ENCODE data around the gene FOXL2. TPM values are rescaled to one million over a fixed set of nuclear protein-coding genes. Genes with fewer than 3 reads are reported as not detected.

Gene FOXL2
- total and polyA plus RNA-seq, 8 donors: 0.02 to 0.28 (median 0.07) TPM

DNA sequence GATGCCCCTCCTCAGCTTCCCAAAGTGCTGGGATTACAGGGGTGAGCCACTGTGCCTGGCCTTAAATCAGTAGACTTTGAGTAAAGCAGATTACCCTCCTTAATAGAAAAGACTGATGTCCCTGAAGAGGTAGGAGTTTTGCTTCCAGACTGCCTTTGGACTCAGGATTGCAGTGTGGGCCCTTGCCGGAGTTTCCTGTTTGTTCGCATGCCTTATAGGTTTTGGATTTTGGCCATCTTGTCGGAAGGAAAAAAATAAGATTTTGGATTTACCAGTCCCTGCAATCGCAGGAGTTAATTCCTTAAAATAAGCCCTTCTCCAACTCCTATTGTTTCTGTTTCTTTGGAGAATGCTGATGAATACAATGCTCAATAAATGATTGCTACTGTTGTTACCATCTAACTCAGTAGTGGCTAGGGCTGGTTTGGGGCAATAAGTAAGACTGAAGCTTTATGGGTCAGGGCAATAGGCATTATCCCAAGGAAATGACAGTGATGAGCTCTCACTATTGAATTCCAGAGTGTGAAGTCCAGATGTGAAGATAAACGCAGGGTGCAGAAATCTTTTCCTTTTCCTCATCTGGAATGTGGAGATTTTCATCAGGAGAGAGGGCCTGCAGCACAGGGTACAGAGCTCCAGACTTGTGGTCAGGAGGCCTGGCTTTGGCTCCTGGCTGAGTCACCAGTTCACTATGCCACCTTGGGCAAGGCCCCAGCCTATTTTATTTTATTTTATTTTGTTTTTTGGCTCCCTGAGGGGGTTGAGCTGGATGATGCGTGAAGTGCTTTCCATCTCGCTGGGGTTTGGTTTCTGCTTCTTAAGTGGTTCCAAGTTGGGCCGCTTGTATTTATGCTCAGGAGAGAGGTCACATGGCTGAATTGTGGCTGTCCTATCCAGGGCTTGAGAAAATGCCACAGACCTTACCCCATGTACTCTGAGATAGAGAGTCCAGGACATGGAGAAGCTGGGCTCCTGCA is 25.3 kb downstream of the FOXL2 start:
- ATAC-seq (peak in 2 of 4 donors; percentile 26 to 47), FAIRE-seq (no peak), DNase-seq (no peak)
- intact Hi-C loops (cut with DNase I): loop anchor here in 2 of 3 donors (5.0 to 10.0 kb wide), 4 partner anchors 347 to 507 kb away; no protein-coding TSS in a partner anchor
- 76 to 92% methylated on average over 8 of the region's 8 CpGs for WGBS, 2 donors
- Histone ChIP-seq H3K4me3 (no peak overlapping the region), H3K9me3 (no peaks in the 10 kb centered on the region), H3K27me3 (no peaks in the 10 kb centered on the region), H3K36me3 (no peaks in the 10 kb centered on the region), H3K4me1 (peaks cover 0 to 3% (median 2%) of the 10 kb centered on the region in 3 donors), H3K27ac (no peak overlapping the region)
- no peak for TF ChIP-seq CTCF (IDR thresholded peaks at IDR 0.05)

- ATAC-seq (no peak), DNase-seq (no peak), FAIRE-seq (no peak)
- intact Hi-C loops (cut with DNase I): loop anchor here in 2 of 3 donors (10.0 kb wide), 2 partner anchors 215 to 325 kb away; partner anchors contain the start of gene CEP70 (in 2 of the 2)
- no peaks in the 10 kb centered on the region for H3K36me3 ChIP-seq
- 63 to 77% methylated on average over 4 of the region's 4 CpGs for WGBS, 2 donors
- no peaks in the 10 kb centered on the region for H3K9me3 ChIP-seq
- H3K4me3 ChIP-seq: no peak overlapping the region
- H3K27ac ChIP-seq: no peak overlapping the region
- TF ChIP-seq CTCF (IDR thresholded peaks at IDR 0.05): no peak
- H3K4me1 ChIP-seq: peaks cover 5 to 13% (median 5%) of the 10 kb centered on the region in 3 donors
- H3K27me3 ChIP-seq: no peaks in the 10 kb centered on the region
These were observed 27.6 kb downstream of the FOXL2 start for GRCh38 chr3:138919325-138919724.

GRCh38 chr3:138916824-138917223 is 30.1 kb downstream of the FOXL2 start:
- H3K36me3 ChIP-seq: no peaks in the 10 kb centered on the region
- no peak overlapping the region for H3K4me3 ChIP-seq
- ATAC-seq (peak in 2 of 4 donors; percentile 24 to 26), DNase-seq (peak; percentile 71 to 84 (median 76)), FAIRE-seq (no peak)
- TF ChIP-seq CTCF (IDR thresholded peaks at IDR 0.05): no peak
- 18 to 20% methylated on average over 2 of the region's 2 CpGs for WGBS, 2 donors
- intact Hi-C loops (cut with DNase I): loop anchor here in 2 of 3 donors (10.0 kb wide), 2 partner anchors 212 to 322 kb away; partner anchors contain the start of gene CEP70 (in 2 of the 2)
- H3K4me1 ChIP-seq: peaks cover 5 to 13% (median 5%) of the 10 kb centered on the region in 3 donors
- H3K27me3 ChIP-seq: no peaks in the 10 kb centered on the region
- H3K27ac ChIP-seq: peak overlapping the region; percentile 7 to 99 (median 94)
- H3K9me3 ChIP-seq: no peaks in the 10 kb centered on the region

DNA sequence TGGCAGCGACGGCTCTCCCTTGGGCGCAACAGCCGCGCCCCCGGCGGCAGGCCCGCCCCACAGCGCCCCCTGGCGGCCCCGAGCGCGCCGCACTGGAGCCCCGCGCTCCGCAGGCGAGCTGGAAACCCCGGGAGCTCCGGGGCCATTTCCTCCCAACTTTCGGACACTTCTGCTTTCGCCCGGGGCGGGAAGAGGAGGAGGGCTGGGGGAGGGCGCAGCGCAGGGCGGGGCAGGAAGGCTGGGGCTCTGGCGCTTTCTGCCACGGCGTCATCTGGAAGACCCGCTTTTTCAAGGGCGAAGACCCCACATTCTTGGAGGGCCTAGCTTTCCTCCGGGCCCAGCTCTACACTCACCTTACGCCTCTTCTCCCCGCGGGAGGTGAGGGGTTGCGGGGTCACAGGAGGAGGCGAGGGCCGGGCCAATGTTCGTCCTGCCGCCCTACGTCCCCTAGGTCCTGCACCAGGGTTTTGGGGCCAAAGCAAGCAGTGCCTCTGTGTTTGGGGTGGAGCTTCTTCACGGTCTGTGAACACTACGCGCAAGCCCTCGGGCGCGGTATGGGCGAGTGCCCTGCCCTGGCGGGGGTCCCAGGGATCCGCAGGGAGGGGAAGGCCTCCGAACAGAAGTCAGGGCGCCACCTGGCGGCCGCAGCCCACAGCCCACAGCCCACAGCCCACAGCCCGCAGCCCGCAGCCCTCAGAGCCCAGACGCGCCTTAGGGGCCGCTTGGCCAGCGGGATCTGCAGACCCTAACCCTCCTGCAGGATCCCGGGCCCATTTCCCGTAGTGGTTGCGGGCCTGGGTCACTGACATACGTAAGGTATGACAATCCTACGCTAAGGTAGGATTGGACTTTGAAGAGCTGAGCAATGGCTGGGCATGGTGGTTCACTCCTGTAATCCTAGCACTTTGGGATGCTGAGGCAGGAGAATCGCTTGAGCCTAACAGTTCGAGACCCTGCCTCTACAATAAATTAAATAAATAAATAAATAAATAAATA is 31.1 kb downstream of the FOXL2 start:
- peak overlapping the region; percentile 93 to 99 (median 96) for H3K27ac ChIP-seq
- H3K4me3 ChIP-seq: peak overlapping the region; percentile 39 to 68 (median 58)
- H3K36me3 ChIP-seq: no peaks in the 10 kb centered on the region
- intact Hi-C loops (cut with DNase I): loop anchor here in 2 of 3 donors (10.0 kb wide), 2 partner anchors 211 to 321 kb away; partner anchors contain the start of gene CEP70 (in 2 of the 2)
- ATAC-seq (peak; percentile 91 to 97 (median 92)), FAIRE-seq (no peak), DNase-seq (peak; percentile 91 to 99 (median 96))
- WGBS, 2 donors: 1 to 2% methylated on average over 53 to 68 of the region's 68 CpGs
- H3K9me3 ChIP-seq: no peaks in the 10 kb centered on the region
- peak; percentile 92 to 98 (median 96) for TF ChIP-seq CTCF (IDR thresholded peaks at IDR 0.05)
- peaks cover 5 to 13% (median 5%) of the 10 kb centered on the region in 3 donors for H3K4me1 ChIP-seq
- H3K27me3 ChIP-seq: no peaks in the 10 kb centered on the region
